ENCODE data around the gene ERGIC1.
A peak's percentile ranks its signal among the peaks of the same experiment; 100 is the strongest.

Gene ERGIC1

DNA sequence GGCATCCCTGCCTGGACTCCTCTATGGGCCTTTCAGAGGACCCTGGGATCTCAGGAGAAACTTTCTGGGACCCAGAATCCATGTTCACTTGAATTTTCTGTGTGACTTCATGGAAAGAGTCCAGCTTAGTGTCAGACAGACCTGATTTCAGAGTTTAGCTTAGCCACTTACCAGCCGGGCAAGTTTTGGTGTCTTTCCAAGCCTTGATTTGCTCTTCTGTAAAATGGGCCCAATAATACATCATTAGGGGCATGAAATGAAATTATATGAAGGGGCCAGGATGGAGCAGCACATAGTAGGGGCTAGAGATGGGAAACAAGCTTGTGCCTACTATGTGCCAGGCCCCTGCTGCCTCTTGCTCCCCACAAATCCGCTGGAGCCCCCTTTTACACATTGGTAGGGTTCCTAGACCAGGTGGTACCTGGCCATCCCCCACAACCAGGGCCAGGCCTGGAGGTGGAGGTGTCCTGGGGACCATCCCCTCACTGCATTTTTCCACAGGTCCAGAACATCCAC lies 92.0 kb downstream of the ERGIC1 start:
- no peak for DNase-seq

DNA sequence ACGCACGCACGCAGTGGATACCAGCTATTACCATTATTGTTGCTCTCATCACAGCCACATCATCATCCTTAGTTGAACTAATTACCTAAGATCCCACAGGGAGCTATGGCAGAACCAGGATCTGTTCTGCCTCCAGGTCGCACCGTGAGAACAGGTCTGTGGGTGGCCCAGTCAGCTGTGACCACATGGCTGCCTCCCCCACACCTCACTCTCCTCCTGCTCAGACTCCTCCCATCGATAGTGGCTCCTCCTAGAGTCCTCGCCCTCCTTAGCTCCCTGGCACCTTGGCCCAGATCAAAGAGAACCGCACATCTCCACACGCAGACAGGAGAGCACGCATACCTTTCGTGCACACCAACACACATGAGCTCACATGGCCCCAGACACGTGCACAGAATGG lies 92.7 kb downstream of the ERGIC1 start:
- DNase-seq = no peak

DNA sequence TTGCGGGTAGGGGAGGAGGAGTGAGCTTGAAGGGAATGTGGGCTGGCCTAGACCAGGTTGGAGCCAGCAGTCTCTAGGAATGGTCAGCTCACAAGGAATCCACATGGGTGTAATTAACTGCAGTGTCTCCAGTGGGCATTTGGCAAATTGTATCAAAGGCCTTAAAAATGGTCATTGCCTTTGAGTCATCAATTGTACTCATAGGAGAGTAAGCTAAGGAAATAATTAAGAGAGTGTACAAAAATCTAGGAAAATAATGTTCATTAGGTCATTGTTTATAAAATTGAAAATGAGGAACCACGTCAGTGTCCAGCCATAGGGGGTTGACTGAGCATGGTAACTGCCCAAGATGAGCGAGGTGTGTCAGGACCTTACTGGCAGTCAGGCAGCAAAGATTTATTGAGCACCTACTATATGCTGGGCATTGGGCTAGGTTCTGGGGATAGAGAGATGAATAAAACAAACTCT lies 95.4 kb downstream of the ERGIC1 start:
- DNase-seq = no peak

DNA sequence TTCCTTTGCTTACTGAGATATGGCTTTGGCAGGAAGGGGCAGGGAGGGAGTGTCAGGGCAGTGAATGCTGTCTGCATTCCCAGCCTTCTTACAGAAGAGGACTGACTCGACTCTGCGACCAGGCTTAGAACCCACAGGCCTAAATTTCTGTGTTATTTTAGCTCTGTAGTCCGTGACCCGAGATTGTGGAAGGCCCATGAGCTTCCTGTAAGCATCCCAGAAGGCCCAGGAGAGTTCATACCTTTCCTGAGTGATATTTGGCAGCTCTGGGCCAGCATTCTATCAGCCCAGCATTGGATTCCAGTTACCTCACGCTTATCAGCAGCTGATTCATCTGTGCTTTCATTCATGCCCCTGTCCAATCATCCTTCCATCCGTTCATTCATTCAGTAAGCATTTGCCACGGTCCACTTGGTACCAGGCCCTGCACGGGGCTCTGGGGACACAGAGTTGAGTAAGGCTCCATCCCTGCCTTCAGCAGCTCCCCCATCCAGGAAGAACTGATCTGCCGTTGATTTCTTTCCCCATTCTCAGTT lies 97.0 kb downstream of the ERGIC1 start:
- no peak for DNase-seq

DNA sequence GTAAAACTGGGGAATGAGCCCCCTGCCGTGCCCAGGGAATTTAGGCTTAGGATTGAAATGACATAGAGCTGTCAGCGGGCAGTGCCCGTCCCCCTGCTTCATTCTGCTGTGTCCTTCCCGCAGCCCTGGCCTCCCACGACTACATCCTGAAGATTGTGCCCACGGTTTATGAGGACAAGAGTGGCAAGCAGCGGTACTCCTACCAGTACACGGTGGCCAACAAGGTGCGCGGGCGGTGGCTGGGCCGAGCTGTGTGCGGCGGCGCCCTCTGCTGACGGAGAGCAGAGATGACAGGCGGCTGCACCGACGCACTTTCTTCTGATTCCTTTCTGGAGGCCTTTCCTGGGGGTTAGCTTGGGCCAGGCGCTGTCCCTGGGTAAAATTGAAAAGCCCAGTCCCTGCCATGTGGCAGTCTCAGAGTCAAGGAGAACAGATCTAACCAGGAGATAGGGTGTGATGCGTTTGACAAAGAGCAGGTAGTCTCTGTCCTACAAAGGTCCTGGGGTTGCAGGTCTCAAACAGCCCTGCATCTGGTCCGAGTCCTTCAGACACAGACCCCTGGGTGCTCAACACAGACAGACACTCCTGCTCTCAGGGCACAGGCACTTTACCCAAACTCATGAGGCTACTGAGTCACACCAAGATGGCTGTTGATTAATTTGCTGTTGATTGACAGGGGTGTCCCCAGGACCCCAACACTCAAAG lies 98.4 kb downstream of the ERGIC1 start:
- peak; percentile 21 for DNase-seq

DNA sequence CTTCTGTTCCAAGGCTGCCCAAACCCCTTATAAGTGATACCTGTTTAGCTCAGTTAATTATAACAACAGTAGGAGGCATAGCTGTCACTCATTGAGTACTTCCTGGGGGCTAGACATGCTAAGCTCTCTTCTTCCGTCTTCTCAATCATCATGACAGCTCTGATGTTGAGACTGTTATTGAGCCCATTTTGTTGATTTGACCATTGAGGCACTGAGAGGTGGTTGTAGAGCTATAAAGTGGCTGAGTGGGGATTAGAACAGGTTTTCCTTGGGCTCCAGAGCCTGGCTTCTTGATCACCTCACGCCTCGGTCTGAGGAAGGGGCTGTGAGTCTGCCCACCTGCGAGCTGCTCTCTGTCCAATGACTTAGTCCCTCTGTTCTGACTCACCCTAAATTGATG lies 99.2 kb downstream of the ERGIC1 start:
- DNase-seq = no peak

DNA sequence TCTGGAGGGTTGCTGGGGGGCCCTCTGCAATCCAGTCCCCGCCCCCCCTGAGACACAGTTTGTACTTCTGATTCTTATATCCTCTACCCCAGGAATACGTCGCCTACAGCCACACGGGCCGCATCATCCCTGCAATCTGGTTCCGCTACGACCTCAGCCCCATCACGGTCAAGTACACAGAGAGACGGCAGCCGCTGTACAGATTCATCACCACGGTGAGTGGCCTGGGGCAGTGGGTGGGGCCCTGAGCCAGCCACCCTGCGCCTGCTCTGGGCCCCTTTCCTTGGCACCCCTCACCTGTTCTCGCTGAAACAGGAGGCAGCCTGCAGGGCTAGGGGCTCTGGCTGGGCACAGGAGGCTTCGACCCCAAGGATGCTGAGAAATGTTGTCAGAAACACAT lies 101.0 kb downstream of the ERGIC1 start:
- DNase-seq = no peak

DNA sequence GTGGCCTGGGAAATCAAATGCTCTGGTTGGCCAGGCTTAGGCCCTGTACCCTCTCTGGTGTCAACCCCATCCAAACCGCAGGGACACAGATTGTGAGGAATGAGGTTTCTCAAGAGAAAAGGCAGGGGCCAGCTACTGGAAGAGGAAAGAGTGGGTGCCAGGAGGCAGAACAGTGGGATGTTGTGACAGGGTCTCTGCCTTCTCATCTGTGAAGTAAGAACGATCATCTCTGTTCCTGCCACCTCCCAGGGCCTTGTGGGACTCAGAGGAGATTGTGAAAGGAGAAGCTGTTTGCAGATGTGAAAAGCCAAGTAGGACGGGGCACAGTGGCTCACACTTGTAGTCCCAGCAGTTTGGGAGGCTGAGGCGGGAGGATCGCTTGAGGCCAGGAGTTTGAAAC lies 102.3 kb downstream of the ERGIC1 start:
- DNase-seq = no peak

DNA sequence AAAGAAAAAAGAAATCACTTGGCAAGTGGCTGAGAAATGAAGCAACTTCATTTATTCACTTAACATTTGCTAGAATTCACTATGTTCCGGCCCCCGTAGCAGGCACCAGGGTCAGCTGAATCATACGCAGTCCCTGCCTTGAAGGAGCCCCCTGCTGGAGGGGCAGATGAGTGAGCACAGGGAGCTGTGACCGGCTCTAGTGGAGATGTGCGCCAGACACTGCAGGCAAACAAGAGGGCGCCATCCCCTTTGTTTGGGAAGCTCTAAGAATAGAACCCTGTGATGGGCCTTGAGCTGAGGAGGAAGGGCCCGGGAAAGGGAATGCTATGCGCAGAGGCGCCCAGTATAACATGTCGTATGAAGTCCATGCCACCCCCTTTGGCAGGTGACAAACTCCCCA lies 105.0 kb downstream of the ERGIC1 start:
- no peak for DNase-seq

DNA sequence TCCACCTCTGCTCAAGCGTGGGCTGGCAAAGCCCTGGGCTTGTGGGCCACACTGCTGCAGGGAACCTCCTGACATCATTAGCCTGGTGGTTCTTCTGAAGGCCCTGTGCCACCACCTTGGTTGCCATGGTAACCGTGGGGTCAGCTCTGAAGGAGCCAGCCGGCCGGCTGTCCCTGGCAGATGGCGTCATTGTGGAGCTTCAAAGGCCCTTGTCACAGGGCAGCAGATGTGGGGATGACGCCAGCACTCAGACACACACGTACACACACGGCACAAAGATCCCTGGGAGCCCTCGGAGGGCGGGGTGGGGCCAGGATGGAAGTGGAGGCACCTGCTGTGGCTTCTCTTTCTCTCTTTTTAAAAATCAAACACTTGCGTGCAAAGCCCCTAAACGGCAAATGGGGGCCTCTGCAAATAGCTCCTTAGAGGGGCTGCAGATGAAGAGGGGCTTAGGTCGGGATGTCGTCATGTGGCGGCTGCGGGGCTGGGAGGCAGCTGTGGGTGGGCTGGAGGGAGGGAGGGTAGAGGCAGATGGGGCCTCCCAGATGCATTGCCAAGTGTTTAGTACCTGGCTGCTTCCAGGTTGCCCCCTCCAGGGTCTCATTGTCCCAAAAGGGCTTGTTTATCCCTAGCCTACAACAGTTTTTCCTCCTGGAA lies 105.7 kb downstream of the ERGIC1 start:
- DNase-seq = peak; percentile 5

DNA sequence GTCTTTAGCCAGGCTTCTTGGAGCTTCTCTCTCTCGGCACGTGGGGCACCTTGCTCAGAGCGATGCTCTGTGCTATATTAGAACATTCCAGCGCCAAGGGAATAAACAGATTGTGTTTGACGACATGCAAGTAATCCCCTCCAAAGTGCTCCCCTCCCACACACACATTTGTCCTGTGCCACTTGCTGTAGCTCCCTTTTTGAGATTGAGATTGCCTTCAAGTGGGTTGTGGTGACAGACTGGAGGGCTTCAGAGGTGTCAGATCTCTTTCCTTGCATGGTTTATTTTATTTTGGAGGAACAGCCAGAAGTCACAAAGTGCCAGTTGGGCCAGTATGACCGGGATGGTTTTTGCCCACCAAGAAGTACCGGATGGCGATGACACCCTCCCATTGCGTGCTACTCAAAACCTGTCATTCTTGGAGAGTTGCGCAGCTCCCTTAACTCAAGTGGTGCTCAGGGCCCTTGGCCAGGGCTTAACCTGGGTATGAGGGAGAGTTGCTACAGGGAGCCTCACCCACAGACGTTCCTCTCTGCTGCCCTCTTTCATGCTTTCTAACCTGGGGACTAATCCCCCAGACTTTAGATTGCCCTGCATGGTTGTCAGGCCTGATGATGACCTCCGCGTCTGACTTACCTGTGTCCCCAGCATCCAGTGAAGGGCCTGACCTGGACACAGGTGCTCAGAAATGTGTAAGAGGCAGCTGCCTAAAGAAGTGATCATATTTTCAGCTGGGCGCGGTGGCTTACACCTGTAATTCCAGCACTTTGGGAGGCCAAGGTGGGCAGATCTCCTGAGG lies 106.4 kb downstream of the ERGIC1 start:
- no peak for DNase-seq

DNA sequence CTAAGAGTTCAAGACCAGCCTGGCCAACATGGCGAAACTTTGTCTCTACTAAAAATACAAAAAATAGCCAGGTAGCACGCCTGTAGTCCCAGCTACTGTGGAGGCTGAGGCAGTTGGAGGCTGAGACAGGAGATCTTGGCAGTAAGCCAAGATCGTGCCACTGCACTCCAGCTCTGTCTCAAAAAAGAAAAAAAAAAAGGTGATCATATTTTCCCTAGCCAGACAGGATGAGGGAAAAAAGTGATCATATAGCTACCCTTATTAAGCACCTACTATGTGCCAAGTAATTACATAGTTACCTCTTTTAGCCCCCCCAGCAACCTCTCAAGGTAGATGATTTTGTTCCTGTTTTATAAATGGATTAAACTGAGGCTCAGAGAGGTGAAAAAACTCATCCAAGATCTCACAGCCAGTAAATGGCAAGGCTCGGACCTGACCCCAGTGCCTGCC lies 107.0 kb downstream of the ERGIC1 start:
- DNase-seq = peak; percentile 26

DNA sequence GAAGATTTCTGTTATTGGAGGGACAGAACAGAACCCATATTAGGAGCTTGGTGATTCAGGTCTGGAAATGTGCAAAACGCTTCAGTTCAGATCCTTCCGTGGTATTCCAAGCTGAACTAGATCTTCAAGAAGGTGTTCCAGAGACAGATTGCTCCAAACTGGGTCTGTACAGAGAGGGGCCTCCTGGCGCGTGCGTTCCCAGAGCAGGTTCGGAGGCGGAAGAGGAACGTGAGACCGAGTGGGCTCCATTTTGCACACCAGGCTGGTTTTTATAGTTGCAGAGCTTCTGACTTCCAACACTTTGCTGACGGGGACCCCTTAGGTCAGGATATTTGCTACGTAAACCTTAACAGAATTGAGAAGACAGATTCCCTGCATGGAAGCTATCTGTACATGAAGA lies 108.5 kb downstream of the ERGIC1 start:
- DNase-seq = no peak

DNA sequence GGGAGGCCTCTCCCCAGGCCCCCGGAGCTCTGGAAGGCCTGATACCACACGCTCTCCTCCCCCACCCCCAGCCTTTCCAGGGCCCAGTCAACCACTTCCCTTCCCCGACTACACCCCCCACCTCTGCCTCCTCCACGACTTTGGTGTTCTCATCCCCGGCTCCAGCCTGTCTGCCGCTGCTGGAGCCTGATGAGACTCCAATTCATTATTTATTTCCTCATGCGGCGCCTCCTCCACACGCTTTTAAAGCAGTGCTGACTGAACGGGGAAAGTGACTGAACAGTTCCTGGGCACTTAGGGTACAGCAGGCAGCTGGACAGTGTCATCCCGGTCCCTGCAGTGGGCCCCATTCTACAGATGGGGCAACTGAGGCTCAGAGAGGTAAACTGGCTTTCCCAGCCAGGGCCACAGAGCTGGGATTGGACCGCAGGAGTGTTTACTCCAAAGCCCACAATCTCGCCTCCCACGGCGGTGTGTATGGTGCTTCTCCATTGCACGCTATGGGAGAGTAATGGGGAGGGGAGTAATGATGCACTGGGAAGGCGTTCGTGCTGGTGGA lies 109.3 kb downstream of the ERGIC1 start:
- no peak for DNase-seq

DNA sequence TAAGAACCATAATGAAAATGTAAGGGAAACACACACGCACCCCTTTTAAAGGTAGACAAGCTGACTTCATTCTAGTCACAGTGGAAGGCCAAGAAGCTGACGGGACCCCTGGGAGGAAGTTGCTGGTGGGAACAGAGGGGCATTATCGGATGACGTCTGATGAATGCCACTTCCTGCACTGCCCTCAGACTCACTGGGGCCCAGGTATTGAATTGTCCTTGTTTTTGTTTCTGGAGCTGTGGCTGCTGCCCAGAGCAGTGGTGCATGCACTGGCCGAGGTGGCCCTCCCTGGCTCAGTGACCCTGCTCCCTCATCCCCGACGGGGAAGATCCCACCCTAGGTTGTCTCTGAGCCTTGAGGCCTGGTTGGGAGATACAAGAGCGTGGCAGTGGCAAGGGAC lies 109.9 kb downstream of the ERGIC1 start:
- DNase-seq = no peak

DNA sequence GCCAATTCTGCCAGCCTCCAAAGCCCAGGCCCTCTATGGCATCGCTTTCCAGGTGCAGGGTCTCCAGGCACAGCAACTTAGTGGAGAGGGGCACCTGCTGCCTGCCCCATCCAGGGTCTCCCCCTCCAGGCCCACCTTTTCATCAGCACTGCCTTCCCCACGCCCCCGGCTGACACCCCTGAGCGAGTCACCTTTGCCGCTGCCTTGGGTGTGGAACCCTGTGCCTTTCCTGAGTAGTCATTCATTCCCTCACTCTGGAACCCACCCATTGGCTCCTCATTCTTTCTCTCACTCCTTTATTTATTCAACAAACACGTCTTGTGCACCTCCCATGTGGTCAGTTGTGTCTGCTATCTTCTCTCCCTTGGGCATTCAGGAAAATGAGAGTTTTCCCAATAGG lies 110.7 kb downstream of the ERGIC1 start:
- no peak for DNase-seq

DNA sequence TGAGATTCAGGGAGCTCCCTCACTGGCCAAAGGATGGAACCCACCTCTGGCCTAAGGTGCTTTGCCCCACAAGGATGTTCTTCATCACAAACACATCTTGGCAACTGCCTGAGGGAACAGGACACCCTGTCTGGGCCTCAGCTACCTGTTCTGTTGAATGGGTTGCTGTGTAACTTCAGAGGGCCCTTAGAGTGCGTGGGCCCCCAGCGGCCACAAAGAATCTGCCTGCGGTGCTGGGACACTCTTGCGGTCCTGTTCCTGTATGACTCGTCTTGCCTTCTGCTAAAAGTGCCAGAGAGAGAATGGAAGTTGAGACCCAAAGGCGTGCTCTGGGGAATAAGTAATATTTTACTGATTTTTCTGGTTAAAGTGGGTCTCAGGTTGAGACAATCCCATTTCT lies 111.1 kb downstream of the ERGIC1 start:
- no peak for DNase-seq

DNA sequence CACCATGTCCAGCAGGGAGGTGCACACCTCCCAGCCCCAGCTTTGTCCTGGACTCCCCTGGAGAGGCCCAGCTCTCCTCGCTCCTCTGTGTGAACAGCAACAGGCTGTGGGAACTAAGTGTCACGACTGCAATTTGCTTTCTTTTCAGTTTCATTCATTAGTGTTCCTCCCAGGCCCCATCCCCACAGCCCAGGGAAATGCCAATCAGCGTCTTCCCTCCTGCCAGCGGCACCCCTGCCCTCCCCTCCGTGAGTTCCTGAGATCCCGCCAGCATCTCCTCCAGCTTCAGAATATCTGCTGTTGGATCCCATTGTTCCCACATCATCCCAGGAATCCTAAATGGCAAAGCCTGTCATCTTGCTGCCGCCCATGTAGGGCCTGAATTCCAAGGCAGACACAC lies 112.1 kb downstream of the ERGIC1 start:
- DNase-seq = no peak

DNA sequence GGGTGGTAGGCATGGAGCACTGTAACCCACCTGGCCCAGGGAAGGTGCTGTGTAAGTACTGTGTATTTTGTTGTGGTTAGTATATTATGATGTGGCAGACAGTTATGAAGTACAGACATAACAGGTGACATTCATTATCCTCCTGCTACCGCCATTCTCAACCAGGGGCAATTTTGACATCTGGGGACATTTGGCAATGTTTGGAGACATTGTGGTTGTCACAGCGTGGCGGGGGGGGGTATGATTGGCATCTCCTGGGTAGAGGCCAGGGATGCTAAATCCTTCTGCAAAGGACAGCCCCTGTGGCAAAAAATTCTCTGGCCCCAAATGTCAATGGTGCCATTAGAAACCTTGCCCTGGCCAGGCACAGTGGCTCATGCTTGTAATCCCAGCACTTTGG lies 115.4 kb downstream of the ERGIC1 start:
- DNase-seq = no peak

DNA sequence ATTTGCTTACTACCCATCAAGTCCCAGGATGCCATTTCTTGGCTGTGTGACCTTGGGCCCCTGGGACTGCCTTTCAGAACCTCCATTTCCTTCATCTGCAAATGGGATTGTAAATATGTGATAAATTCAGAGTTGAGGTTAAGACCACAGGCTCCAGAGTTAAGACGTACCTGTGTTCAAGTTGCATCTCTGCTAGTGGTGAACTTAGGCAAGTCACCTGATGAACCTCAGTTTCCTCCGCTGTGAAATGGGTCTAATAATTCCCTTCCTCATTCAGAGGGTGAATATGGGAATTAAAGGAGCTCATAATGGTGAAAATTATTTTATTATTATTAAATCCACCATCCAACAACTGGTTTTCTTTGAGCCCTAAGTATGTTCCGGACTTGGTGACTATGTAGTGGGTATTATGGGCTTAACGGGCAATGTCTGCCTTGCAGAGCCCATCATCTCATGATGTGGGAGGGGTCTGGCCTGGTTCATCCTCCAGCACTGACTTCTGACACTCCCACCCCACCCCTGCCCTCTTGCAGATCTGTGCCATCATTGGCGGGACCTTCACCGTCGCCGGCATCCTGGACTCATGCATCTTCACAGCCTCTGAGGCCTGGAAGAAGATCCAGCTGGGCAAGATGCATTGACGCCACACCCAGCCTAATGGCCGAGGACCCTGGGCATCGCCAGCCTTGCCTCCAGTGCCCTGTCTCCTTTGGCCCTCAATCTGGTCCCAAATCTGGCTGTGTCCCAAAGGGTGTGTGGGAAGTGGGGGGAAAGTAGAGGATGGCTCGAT lies 116.3 kb downstream of the ERGIC1 start:
- no peak for DNase-seq

DNA sequence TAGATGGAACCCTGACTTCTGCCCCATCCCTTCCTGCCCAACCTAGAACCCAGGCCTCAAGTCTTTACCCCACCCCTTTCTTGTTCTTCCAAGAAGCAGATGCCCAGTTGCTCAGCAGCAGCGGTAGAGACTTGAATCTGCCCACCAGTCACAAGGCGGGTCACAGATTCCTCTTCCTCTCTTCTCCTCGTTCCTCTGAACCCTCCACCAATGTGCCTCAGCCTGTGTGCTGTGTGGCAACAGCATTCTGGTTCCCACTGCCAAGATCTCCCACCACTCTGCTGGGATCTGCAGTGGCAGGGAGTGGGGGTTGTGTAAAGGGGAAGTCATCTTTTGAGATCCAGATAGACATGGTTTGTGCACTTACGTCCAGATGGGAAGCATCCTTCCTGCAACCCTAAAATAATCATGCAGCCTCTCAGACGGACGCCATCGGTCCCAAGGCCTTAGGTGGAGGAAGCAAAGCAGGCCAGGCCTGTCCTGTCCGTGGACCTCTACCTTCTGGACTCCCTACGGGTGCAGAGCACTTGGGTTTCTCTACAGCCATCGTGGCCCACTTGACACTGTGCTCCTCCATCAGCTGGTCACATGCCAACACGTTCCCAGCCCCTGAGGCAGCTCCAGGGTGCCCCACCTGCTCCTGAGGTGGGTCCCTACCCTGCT lies 117.5 kb downstream of the ERGIC1 start:
- no peak for DNase-seq
